ENCODE data around the gene TCF7L2. TPM values are rescaled to one million over a fixed set of nuclear protein-coding genes. Genes with fewer than 3 reads are reported as not detected.

TCF7L2 gene
- total and polyA plus RNA-seq, 2 experiments from 2014 or later: 27.5 to 33.7 TPM

GRCh38 chr10:112927980-112928379, 22.1 kb upstream of the TCF7L2 start:
- Histone ChIP-seq H3K27me3 (no peaks in the 10 kb centered on the region), H3K27ac (no peak overlapping the region), H3K9me3 (ENCODE audit: low read depth) (no peaks in the 10 kb centered on the region), H3K4me3 (no peak overlapping the region), H3K36me3 (no peaks in the 10 kb centered on the region), H3K4me1 (ENCODE audit: low read depth) (no peaks in the 10 kb centered on the region)
- no peak for DNase-seq (ENCODE audit: low read depth in 1 of 2, low spot score in 1 of 2)
- TF ChIP-seq CTCF (IDR thresholded peaks at IDR 0.05; ENCODE audit: low read depth, low read length): no peak

- Histone ChIP-seq H3K4me1 (ENCODE audit: low read depth) (no peaks in the 10 kb centered on the region), H3K9me3 (ENCODE audit: low read depth) (no peaks in the 10 kb centered on the region), H3K4me3 (no peak overlapping the region), H3K36me3 (no peaks in the 10 kb centered on the region), H3K27ac (no peak overlapping the region), H3K27me3 (no peaks in the 10 kb centered on the region)
- TF ChIP-seq CTCF (IDR thresholded peaks at IDR 0.05; ENCODE audit: low read depth, low read length): no peak
- DNase-seq (ENCODE audit: low read depth in 1 of 2, low spot score in 1 of 2): no peak
Observed at GRCh38 chr10:112932658-112933057, 17.4 kb upstream of the TCF7L2 start.

GRCh38 chr10:112934193-112934592, 15.9 kb upstream of the TCF7L2 start:
- no peak for TF ChIP-seq CTCF (IDR thresholded peaks at IDR 0.05; ENCODE audit: low read depth, low read length)

GRCh38 chr10:112938808-112939482, 11.1 kb upstream of the TCF7L2 start:
- TF ChIP-seq CTCF (IDR thresholded peaks at IDR 0.05; ENCODE audit: low read depth, low read length): no peak
- H3K9me3 ChIP-seq (ENCODE audit: low read depth): no peaks in the 10 kb centered on the region
- no peak overlapping the region for H3K27ac ChIP-seq
- H3K27me3 ChIP-seq: no peaks in the 10 kb centered on the region
- DNase-seq (ENCODE audit: low read depth in 1 of 2, low spot score in 1 of 2): no peak
- H3K36me3 ChIP-seq: no peaks in the 10 kb centered on the region
- H3K4me3 ChIP-seq: no peak overlapping the region
- H3K4me1 ChIP-seq (ENCODE audit: low read depth): peaks cover 6% of the 10 kb centered on the region

More at GRCh38 chr10:112934193-112934592, 15.9 kb upstream of the TCF7L2 start:
- no peaks in the 10 kb centered on the region for H3K9me3 ChIP-seq (ENCODE audit: low read depth)
- H3K4me1 ChIP-seq (ENCODE audit: low read depth): peaks cover 5% of the 10 kb centered on the region
- H3K4me3 ChIP-seq: no peak overlapping the region
- no peaks in the 10 kb centered on the region for H3K27me3 ChIP-seq
- H3K27ac ChIP-seq: no peak overlapping the region
- DNase-seq (ENCODE audit: low read depth in 1 of 2, low spot score in 1 of 2): no peak
- H3K36me3 ChIP-seq: no peaks in the 10 kb centered on the region

- no peaks in the 10 kb centered on the region for H3K27me3 ChIP-seq
- H3K36me3 ChIP-seq: no peaks in the 10 kb centered on the region
- H3K4me1 ChIP-seq (ENCODE audit: low read depth): peaks cover 22% of the 10 kb centered on the region
- TF ChIP-seq CTCF (IDR thresholded peaks at IDR 0.05; ENCODE audit: low read depth, low read length): no peak
- H3K9me3 ChIP-seq (ENCODE audit: low read depth): no peaks in the 10 kb centered on the region
- peak in 1 of 2 donors; percentile 17 for DNase-seq (ENCODE audit: low read depth in 1 of 2, low spot score in 1 of 2)
- no peak overlapping the region for H3K4me3 ChIP-seq
- peak overlapping the region; percentile 45 for H3K27ac ChIP-seq
Observed at GRCh38 chr10:112945811-112946210, 4.2 kb upstream of the TCF7L2 start.

All from cardiac muscle cell (in vitro differentiated cells and primary cell).